ENCODE results near the gene UEVLD. TPM values are rescaled to one million over a fixed set of nuclear protein-coding genes. Genes with fewer than 3 reads are reported as not detected.

The UEVLD gene
- total and polyA plus RNA-seq, 9 of the 15 experiments (the other 6 are each of a cell fraction or from before 2014, with no cell fraction given), result 4.7 to 12.6 (median 7.4) TPM

DNA sequence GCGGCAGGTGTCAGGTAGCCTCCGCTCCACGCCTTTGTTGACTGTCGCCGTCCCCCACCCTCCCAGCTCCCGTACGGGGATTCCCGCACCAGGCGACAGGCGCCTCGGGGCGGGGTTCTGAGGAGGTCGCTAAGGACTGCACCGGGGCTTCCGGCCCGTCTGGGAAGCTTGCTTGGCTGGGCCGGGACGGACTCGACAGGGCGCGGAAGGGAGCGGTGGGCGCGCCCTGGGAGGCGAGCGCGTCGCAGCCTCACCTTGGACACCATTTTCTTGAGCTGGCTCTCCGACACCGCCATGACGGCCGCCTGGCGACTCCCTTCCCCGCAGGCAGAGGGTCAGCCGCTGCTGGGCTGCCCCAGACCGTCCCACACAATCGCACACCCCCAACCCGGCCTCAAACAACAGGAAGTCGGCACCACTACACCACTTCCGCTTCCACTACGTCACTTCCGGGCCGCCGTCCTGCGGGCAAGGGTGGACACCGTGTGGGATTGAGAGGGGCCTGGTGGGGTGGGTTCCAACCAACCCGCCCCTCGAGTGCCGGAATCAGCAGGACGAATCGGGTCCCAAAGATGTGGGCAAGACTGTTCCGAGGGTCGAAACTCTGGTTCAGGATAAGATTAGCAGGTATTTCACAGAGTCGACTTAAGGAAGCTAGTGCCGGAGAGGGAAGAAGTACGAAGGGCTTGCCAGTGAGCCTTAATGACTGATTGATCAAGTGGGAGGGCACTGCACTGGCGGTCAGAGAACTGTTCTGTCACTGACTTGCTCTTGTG is 61.8 kb downstream of the UEVLD start, which contains the start of gene TSG101 (continued):
- TF ChIP-seq, protein P1, sequence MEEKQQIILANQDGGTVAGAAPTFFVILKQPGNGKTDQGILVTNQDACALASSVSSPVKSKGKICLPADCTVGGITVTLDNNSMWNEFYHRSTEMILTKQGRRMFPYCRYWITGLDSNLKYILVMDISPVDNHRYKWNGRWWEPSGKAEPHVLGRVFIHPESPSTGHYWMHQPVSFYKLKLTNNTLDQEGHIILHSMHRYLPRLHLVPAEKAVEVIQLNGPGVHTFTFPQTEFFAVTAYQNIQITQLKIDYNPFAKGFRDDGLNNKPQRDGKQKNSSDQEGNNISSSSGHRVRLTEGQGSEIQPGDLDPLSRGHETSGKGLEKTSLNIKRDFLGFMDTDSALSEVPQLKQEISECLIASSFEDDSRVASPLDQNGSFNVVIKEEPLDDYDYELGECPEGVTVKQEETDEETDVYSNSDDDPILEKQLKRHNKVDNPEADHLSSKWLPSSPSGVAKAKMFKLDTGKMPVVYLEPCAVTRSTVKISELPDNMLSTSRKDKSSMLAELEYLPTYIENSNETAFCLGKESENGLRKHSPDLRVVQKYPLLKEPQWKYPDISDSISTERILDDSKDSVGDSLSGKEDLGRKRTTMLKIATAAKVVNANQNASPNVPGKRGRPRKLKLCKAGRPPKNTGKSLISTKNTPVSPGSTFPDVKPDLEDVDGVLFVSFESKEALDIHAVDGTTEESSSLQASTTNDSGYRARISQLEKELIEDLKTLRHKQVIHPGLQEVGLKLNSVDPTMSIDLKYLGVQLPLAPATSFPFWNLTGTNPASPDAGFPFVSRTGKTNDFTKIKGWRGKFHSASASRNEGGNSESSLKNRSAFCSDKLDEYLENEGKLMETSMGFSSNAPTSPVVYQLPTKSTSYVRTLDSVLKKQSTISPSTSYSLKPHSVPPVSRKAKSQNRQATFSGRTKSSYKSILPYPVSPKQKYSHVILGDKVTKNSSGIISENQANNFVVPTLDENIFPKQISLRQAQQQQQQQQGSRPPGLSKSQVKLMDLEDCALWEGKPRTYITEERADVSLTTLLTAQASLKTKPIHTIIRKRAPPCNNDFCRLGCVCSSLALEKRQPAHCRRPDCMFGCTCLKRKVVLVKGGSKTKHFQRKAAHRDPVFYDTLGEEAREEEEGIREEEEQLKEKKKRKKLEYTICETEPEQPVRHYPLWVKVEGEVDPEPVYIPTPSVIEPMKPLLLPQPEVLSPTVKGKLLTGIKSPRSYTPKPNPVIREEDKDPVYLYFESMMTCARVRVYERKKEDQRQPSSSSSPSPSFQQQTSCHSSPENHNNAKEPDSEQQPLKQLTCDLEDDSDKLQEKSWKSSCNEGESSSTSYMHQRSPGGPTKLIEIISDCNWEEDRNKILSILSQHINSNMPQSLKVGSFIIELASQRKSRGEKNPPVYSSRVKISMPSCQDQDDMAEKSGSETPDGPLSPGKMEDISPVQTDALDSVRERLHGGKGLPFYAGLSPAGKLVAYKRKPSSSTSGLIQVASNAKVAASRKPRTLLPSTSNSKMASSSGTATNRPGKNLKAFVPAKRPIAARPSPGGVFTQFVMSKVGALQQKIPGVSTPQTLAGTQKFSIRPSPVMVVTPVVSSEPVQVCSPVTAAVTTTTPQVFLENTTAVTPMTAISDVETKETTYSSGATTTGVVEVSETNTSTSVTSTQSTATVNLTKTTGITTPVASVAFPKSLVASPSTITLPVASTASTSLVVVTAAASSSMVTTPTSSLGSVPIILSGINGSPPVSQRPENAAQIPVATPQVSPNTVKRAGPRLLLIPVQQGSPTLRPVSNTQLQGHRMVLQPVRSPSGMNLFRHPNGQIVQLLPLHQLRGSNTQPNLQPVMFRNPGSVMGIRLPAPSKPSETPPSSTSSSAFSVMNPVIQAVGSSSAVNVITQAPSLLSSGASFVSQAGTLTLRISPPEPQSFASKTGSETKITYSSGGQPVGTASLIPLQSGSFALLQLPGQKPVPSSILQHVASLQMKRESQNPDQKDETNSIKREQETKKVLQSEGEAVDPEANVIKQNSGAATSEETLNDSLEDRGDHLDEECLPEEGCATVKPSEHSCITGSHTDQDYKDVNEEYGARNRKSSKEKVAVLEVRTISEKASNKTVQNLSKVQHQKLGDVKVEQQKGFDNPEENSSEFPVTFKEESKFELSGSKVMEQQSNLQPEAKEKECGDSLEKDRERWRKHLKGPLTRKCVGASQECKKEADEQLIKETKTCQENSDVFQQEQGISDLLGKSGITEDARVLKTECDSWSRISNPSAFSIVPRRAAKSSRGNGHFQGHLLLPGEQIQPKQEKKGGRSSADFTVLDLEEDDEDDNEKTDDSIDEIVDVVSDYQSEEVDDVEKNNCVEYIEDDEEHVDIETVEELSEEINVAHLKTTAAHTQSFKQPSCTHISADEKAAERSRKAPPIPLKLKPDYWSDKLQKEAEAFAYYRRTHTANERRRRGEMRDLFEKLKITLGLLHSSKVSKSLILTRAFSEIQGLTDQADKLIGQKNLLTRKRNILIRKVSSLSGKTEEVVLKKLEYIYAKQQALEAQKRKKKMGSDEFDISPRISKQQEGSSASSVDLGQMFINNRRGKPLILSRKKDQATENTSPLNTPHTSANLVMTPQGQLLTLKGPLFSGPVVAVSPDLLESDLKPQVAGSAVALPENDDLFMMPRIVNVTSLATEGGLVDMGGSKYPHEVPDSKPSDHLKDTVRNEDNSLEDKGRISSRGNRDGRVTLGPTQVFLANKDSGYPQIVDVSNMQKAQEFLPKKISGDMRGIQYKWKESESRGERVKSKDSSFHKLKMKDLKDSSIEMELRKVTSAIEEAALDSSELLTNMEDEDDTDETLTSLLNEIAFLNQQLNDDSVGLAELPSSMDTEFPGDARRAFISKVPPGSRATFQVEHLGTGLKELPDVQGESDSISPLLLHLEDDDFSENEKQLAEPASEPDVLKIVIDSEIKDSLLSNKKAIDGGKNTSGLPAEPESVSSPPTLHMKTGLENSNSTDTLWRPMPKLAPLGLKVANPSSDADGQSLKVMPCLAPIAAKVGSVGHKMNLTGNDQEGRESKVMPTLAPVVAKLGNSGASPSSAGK (IDR thresholded peaks at IDR 0.05), result no peak
- TF ChIP-seq ZNF384 (IDR thresholded peaks at IDR 0.05; ENCODE audit: low read depth, low read length), result no peak; the same call in 1 of the 2 replicates
- no peak for TF ChIP-seq KHSRP (IDR thresholded peaks at IDR 0.05)
- TF ChIP-seq IRF2 (CRISPR knock-in tag; IDR thresholded peaks at IDR 0.05), result no peak
- 0 out of 2 replicates have a peak, but pooled peaks have one; percentile 74 for TF ChIP-seq PRMT5 (CRISPR knock-in tag; IDR thresholded peaks at IDR 0.05)
- TF ChIP-seq, protein P2, sequence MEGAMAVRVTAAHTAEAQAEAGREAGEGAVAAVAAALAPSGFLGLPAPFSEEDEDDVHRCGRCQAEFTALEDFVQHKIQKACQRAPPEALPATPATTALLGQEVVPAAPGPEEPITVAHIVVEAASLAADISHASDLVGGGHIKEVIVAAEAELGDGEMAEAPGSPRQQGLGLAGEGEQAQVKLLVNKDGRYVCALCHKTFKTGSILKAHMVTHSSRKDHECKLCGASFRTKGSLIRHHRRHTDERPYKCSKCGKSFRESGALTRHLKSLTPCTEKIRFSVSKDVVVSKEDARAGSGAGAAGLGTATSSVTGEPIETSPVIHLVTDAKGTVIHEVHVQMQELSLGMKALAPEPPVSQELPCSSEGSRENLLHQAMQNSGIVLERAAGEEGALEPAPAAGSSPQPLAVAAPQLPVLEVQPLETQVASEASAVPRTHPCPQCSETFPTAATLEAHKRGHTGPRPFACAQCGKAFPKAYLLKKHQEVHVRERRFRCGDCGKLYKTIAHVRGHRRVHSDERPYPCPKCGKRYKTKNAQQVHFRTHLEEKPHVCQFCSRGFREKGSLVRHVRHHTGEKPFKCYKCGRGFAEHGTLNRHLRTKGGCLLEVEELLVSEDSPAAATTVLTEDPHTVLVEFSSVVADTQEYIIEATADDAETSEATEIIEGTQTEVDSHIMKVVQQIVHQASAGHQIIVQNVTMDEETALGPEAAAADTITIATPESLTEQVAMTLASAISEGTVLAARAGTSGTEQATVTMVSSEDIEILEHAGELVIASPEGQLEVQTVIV (CRISPR knock-in tag; IDR thresholded peaks at IDR 0.05; ENCODE audit: borderline replicate concordance), result no peak
- TF ChIP-seq SP1 (CRISPR knock-in tag; IDR thresholded peaks at IDR 0.05), result peak; percentile 18; the same call in 1 of the 2 replicates
- TF ChIP-seq ZNF395 (CRISPR knock-in tag; IDR thresholded peaks at IDR 0.05), result peak; percentile 87; the same call in 1 of the 2 replicates
- peak; percentile 66; the same call in 1 of the 2 replicates for TF ChIP-seq SMAD4 (CRISPR knock-in tag; conservative IDR thresholded peaks at IDR 0.05)
- 0 out of 2 replicates have a peak, but pooled peaks have one; percentile 63 for TF ChIP-seq EHMT2 (IDR thresholded peaks at IDR 0.05)
- TF ChIP-seq ARNT (IDR thresholded peaks at IDR 0.05), result 0 out of 4 replicates have a peak, but pooled peaks of 1 of the 2 experiments have one; percentile 54
- no peak for TF ChIP-seq ZFP30 (CRISPR knock-in tag; IDR thresholded peaks at IDR 0.05; ENCODE audit: borderline replicate concordance)
